Measurements from ENCODE around the gene TMEM183A. TPM values are rescaled to one million over a fixed set of nuclear protein-coding genes. Genes with fewer than 3 reads are reported as not detected.

Gene TMEM183A
- total RNA-seq, 3 donors from 2014 or later, result 73.9 to 108 (median 93.2) TPM

- Histone ChIP-seq H3K9me3 (no peaks in the 10 kb centered on the region), H3K4me1 (ENCODE audit: low read depth) (peaks cover 13% of the 10 kb centered on the region), H3K4me3 (no peak overlapping the region), H3K36me3 (ENCODE audit: low read depth) (no peaks in the 10 kb centered on the region)
- TF ChIP-seq, protein P1, sequence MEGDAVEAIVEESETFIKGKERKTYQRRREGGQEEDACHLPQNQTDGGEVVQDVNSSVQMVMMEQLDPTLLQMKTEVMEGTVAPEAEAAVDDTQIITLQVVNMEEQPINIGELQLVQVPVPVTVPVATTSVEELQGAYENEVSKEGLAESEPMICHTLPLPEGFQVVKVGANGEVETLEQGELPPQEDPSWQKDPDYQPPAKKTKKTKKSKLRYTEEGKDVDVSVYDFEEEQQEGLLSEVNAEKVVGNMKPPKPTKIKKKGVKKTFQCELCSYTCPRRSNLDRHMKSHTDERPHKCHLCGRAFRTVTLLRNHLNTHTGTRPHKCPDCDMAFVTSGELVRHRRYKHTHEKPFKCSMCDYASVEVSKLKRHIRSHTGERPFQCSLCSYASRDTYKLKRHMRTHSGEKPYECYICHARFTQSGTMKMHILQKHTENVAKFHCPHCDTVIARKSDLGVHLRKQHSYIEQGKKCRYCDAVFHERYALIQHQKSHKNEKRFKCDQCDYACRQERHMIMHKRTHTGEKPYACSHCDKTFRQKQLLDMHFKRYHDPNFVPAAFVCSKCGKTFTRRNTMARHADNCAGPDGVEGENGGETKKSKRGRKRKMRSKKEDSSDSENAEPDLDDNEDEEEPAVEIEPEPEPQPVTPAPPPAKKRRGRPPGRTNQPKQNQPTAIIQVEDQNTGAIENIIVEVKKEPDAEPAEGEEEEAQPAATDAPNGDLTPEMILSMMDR (IDR thresholded peaks at IDR 0.05), result no peak
- no peak for DNase-seq
- ATAC-seq, result no peak
- intact Hi-C loops (cut with DNase I, micrococcal nuclease), result no loop called here
Measured at GRCh38 chr1:202961220-202961880, 45.8 kb upstream of the TMEM183A start.

GRCh38 chr1:202964791-202965410 is 42.3 kb upstream of the TMEM183A start:
- TF ChIP-seq, protein P1 (IDR thresholded peaks at IDR 0.05), result no peak
- DNase-seq (no peak), ATAC-seq (no peak)
- no peaks in the 10 kb centered on the region for H3K9me3 ChIP-seq
- H3K36me3 ChIP-seq (ENCODE audit: low read depth), result no peaks in the 10 kb centered on the region
- intact Hi-C loops (cut with DNase I, micrococcal nuclease), result no loop called here
- H3K4me1 ChIP-seq (ENCODE audit: low read depth), result peaks cover 7% of the 10 kb centered on the region
- no peak overlapping the region for H3K4me3 ChIP-seq

GRCh38 chr1:202965422-202965821 is 41.8 kb upstream of the TMEM183A start:
- ATAC-seq (no peak), DNase-seq (no peak)
- Histone ChIP-seq H3K36me3 (ENCODE audit: low read depth) (no peaks in the 10 kb centered on the region), H3K4me3 (no peak overlapping the region), H3K4me1 (ENCODE audit: low read depth) (peaks cover 7% of the 10 kb centered on the region), H3K9me3 (no peaks in the 10 kb centered on the region)
- intact Hi-C loops (cut with DNase I, micrococcal nuclease), result no loop called here
- TF ChIP-seq, protein P1 (IDR thresholded peaks at IDR 0.05), result no peak

GRCh38 chr1:202966006-202966898 is 40.9 kb upstream of the TMEM183A start:
- intact Hi-C loops (cut with DNase I, micrococcal nuclease), result no loop called here
- no peak for ATAC-seq
- Histone ChIP-seq H3K4me3 (peak overlapping the region; percentile 42), H3K4me1 (ENCODE audit: low read depth) (peaks cover 7% of the 10 kb centered on the region), H3K9me3 (no peaks in the 10 kb centered on the region), H3K36me3 (ENCODE audit: low read depth) (no peaks in the 10 kb centered on the region)
- peak in 1 of 3 donors; percentile 58 for DNase-seq
- TF ChIP-seq, protein P1 (IDR thresholded peaks at IDR 0.05), result no peak

DNA sequence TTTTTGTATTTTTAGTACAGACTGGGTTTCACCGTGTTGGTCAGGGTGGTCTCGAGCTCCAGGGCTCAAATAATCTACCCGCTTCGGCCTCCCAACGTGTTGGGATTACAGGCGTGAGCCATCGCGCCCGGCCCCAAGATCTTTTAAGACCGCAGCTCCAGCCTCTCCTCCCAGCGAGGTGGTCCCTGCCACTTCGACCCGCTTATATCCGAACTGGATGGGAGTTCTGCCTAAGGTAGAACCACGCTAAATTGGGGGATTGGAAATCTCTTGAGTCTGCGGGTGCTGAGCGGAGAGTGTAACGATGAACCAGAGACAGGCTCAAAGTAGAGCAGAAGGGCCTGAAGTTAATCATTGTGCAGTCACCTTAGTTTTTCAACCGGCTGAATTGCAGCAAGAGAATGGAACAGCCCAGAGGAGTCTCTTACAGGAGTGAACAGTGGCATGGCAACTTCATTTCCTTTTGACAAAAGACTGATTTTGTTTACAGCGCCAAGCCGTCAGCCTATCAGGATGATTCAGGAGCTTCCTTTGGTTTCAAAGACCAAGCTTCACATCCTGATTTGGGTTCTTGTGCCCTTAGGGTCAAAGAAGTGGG is 39.4 kb upstream of the TMEM183A start:
- TF ChIP-seq, protein P1 (IDR thresholded peaks at IDR 0.05), result no peak
- Histone ChIP-seq H3K9me3 (no peaks in the 10 kb centered on the region), H3K4me1 (ENCODE audit: low read depth) (peaks cover 7% of the 10 kb centered on the region), H3K36me3 (ENCODE audit: low read depth) (no peaks in the 10 kb centered on the region), H3K4me3 (peak overlapping the region; percentile 42)
- intact Hi-C loops (cut with DNase I, micrococcal nuclease), result loop anchor here in 1 of 2 donors (2.0 kb wide), 1 partner anchor 41 kb away; the partner anchor contains the start of gene KLHL12
- ATAC-seq, result peak; percentile 23
- DNase-seq, result peak in 1 of 3 donors; percentile 26

All from mucosa of descending colon (tissue), 3 donors.